Prostate gland (tissue), 2 donors: ENCODE data around the gene ZMYND19. TPM values are rescaled to one million over a fixed set of nuclear protein-coding genes. Genes with fewer than 3 reads are reported as not detected.

Experiments
- DNase-seq: peaks from one replicate; pipeline ENCODE4 v3.0.0-alpha.2; 2019; ENCODE audit warnings: low spot score
- H3K27ac ChIP-seq, 2 donors: fragments of 200-600 bp; sonication (generic); 2 replicates each; pipeline ENCODE4 v1.5.1; 2017 to 2019
- H3K27me3 ChIP-seq: fragments of 200-600 bp; sonication (generic); replicated peaks from 2 replicates; pipeline ENCODE4 v1.5.1; 2019; ENCODE audit not compliant: insufficient read depth
- H3K36me3 ChIP-seq, 2 donors: fragments of 200-600 bp; sonication (generic); 1 replicate in 1 of 2; 2 replicates in 1 of 2; pipeline versions ENCODE4 v1.5.1 to v1.8.1; 2017 to 2019
- H3K4me1 ChIP-seq: fragments of 200-600 bp; sonication (generic); replicated peaks from 2 replicates; pipeline ENCODE4 v1.5.1; 2019
- H3K4me3 ChIP-seq, 2 donors: fragments of 200-600 bp; sonication (generic); 2 replicates each; pipeline ENCODE4 v1.5.1; 2017 to 2019
- H3K9me3 ChIP-seq: fragments of 200-600 bp; sonication (generic); 2 replicates; pipeline ENCODE4 v1.5.1; 2017
- POLR2A ChIP-seq: fragments of 450-650 bp; IDR thresholded peaks from one replicate; pipeline ENCODE4 v1.6.1; 2016; ENCODE audit warnings: antibody characterized with exemption, mild to moderate bottlenecking
- POLR2AphosphoS5 ChIP-seq: sonication (generic); formaldehyde crosslinking; IDR thresholded peaks from one replicate; pipeline ENCODE4 v1.6.1; 2017; ENCODE audit warnings: antibody characterized with exemption
- WGBS: methylation state at CpG from one replicate; pipeline ENCODE4 v1.1.5; 2018; 5-methylcytosine and 5-hydroxymethylcytosine counted together
- intact Hi-C: fragments of 100-400 bp; cut with DNase I; formaldehyde crosslinking; loops from one replicate; pipeline ENCODE4 v1.14.2; 2022
- total RNA-seq, 2 donors: library from RNA; depleted of rRNA; stranded (reverse); fragments of >200 nt; gene quantifications; one replicate each; pipeline ENCODE4 v1.1.0, GENCODE V29; 2016
- TF ChIP-seq, protein P1 (sequence below), 4 experiments: fragments of 200-600 bp in 2 of 4; fragments of 450-650 bp in 2 of 4; sonication (generic) in 2 of 4; IDR thresholded peaks; 1 replicate in 3 of 4; 2 replicates in 1 of 4; pipeline ENCODE4 v1.5.1; 2016 to 2019; ENCODE audit warnings: antibody characterized with exemption in 4 of 4, mild to moderate bottlenecking in 2 of 4, moderate library complexity in 2 of 4

The ZMYND19 gene
- total RNA-seq, 2 donors from 2014 or later, result 20.8 to 34.8 TPM

- intact Hi-C loops, result no loop called here
- TF ChIP-seq POLR2A, result no peak
- TF ChIP-seq POLR2AphosphoS5, result no peak
- TF ChIP-seq, protein P1, sequence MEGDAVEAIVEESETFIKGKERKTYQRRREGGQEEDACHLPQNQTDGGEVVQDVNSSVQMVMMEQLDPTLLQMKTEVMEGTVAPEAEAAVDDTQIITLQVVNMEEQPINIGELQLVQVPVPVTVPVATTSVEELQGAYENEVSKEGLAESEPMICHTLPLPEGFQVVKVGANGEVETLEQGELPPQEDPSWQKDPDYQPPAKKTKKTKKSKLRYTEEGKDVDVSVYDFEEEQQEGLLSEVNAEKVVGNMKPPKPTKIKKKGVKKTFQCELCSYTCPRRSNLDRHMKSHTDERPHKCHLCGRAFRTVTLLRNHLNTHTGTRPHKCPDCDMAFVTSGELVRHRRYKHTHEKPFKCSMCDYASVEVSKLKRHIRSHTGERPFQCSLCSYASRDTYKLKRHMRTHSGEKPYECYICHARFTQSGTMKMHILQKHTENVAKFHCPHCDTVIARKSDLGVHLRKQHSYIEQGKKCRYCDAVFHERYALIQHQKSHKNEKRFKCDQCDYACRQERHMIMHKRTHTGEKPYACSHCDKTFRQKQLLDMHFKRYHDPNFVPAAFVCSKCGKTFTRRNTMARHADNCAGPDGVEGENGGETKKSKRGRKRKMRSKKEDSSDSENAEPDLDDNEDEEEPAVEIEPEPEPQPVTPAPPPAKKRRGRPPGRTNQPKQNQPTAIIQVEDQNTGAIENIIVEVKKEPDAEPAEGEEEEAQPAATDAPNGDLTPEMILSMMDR (IDR thresholded peaks at IDR 0.05), result no peak
- no peak for DNase-seq
- Histone ChIP-seq H3K36me3 (peaks cover 0 to 5% of the 10 kb centered on the region in 2 donors), H3K9me3 (no peaks in the 10 kb centered on the region), H3K4me1 (peaks cover 11% of the 10 kb centered on the region), H3K4me3 (peak overlapping the region; percentile 81 to 90), H3K27ac (peak overlapping the region; percentile 73 to 78), H3K27me3 (no peaks in the 10 kb centered on the region)
- WGBS, result 38% methylated on average over 18 of the region's 19 CpGs
Measured at GRCh38 chr9:137579259-137579604, 11.1 kb downstream of the ZMYND19 start.

DNA sequence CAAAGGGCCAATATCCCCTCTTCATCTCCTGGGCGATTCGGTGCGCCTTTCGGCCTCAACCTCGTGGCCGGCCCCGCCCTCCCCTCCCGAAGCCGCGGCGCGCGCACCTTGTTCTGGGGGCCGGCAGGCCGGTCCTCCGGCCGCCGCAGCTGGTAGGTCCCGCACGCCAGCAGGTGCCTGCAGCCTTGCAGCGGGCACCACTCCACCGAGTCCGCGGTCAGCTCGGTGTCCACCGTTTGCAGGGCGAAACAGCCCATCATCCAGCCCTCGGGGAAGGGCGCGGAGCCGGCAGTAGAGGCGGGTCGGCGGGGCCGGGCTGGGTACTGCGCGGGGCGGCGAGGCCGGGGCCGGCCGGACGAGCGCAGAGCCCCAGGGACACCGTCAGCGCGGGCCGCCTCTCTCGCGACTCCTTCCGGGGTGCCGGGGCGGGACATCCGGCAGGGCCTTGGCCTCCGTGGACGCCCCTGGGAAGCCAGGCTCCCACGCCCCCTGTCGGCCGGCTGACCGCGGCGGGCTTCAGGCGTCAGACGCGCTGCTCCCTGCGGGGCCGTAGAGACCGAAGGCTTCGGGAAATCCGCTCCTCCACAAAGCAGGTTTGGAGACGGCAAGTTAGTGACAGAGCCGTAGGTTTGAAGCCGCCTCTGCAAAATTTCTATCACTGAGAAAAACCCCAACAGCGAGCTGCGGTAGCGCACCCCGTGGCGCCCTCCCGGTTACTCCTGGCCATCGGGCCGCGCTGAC is 11.6 kb downstream of the ZMYND19 start, which contains the start of gene DPH7:
TSS of gene DPH7 (minus strand) at position 408 of the 741 bp plus-strand sequence. CDS start at position 260, 148 bp downstream.
- peak within 1 kb of the TSS; percentile 81 to 90 for H3K4me3 ChIP-seq
- H3K4me1 ChIP-seq, result peaks cover 11% of the 10 kb centered on the region
- TF ChIP-seq POLR2A (peak; percentile 33), POLR2AphosphoS5 (peak; percentile 81)
- TF ChIP-seq, protein P1 (IDR thresholded peaks at IDR 0.05), result peak; percentile 84 to 98 (median 96)
- peaks cover 0 to 5% of the 10 kb centered on the region in 2 donors for H3K36me3 ChIP-seq
- H3K27me3 ChIP-seq, result no peaks in the 10 kb centered on the region
- no peaks in the 10 kb centered on the region for H3K9me3 ChIP-seq
- intact Hi-C loops, result no loop called here
- 1% methylated on average over 58 of the region's 82 CpGs for WGBS
- DNase-seq, result peak; percentile 93
- peak within 1 kb of the TSS; percentile 73 to 78 for H3K27ac ChIP-seq

DNA sequence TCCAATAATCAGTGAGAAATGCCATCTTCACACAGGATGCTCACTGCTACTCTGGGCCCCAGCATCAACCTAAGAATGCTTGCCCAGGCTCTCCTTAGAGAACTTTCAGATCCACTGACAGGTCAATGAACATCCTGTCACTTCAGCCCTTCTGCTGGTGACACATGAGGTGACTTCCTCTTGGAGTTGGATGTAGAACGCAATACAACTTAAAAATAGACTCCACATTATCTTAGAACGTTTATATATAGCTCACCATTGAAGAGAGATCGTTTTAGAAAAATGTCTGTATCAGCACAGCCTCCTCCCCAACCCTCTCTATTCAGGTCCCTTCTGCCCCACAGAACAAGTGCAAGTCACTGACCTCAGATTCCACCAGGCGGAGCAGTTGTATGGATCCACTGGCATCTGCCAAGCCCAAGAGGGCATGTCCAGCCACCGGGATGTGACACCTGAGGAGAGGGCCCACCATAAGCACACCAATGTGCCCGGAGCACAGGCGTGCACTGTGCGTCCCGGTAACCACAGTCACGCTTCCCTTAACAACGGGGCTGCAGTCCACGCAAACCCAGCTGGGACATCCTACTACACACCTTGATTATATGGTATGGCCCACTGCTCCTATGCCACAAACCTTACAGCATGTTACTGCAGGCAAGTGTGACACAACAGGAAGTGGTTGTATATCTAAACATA is 14.4 kb downstream of the ZMYND19 start:
- no peak for DNase-seq
- H3K27me3 ChIP-seq, result no peaks in the 10 kb centered on the region
- WGBS, result 88% methylated on average over 12 of the region's 12 CpGs
- H3K9me3 ChIP-seq, result no peaks in the 10 kb centered on the region
- H3K4me3 ChIP-seq, result no peak overlapping the region
- intact Hi-C loops, result no loop called here
- no peak overlapping the region for H3K27ac ChIP-seq
- H3K4me1 ChIP-seq, result peaks cover 11% of the 10 kb centered on the region
- TF ChIP-seq, protein P1 (IDR thresholded peaks at IDR 0.05), result no peak
- TF ChIP-seq POLR2A (no peak), POLR2AphosphoS5 (no peak)
- peaks cover 5% of the 10 kb centered on the region in 2 donors for H3K36me3 ChIP-seq

DNA sequence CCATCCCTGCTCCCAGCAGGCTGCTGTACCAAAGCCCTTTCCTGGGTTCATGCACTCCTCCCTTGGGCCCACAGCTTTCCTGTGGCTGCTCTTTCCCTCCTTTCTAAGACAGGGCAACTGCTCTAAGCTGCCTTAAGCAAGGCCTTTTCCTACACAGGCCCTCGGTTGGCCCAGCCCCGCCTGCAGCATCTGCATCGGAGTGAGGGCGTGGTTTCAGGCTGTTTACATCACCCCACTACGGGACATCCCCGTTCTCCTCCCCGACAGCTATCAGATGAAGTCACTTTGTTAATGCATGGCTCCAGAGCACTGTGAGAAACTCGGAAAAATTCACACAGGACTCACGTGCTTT is 15.0 kb downstream of the ZMYND19 start:
- no peak for DNase-seq
- H3K4me3 ChIP-seq, result no peak overlapping the region
- peaks cover 5% of the 10 kb centered on the region in 2 donors for H3K36me3 ChIP-seq
- H3K27ac ChIP-seq, result no peak overlapping the region
- peaks cover 11% of the 10 kb centered on the region for H3K4me1 ChIP-seq
- H3K9me3 ChIP-seq, result no peaks in the 10 kb centered on the region
- H3K27me3 ChIP-seq, result no peaks in the 10 kb centered on the region
- 81% methylated on average over 9 of the region's 9 CpGs for WGBS
- intact Hi-C loops, result no loop called here
- TF ChIP-seq POLR2AphosphoS5 (no peak), POLR2A (no peak)
- TF ChIP-seq, protein P1 (IDR thresholded peaks at IDR 0.05), result no peak
